GM18909 (cell line): Measurements from ENCODE around the gene KRT5.

Experiments
- ATAC-seq: cut with Tn5 transposase; IDR thresholded peaks from one replicate; pipeline ENCODE4 v1.9.1; 2021; ENCODE audit warnings: mild to moderate bottlenecking; ENCODE audit not compliant: unreplicated experiment, poor library complexity

Gene KRT5

DNA sequence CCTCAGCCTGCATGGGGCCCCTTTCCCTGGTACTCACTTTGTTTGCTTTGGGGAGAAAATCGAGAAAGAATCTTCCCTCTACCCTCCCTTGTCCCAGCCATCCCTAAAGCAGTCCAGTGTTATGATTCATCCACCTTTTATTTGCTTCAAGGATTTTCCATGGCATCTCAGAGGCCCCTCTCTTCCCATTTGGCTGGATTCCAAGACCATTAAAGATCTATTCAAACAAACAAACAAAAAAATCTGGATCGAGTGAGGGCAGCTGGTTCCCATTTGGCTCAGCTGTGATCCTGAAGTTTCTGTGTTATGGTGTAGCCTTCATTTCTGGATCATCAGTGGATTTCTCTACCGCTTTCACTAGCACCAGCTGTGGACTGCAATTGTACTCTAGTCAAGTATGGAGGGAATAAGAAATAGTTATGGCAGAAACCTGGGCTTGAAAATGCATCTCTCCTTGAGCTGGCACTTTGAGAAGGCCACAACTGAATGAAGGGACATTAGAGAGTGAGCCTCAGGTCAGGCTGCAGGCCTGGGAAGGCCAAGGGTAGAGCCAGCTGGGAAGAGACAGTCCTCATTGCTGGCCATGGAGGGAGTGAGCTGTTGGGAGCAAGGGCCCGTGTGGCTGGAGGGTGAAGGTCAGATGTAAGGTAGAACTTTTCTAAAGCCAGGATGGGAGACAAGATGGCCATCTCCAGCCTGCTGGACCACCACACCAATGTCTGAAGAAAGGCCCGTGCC is 19.1 kb upstream of the KRT5 start:
- no peak for ATAC-seq

- no peak for ATAC-seq
Measured at GRCh38 chr12:52537101-52537500, 16.9 kb upstream of the KRT5 start.

- no peak for ATAC-seq
Measured at GRCh38 chr12:52535574-52535973, 15.4 kb upstream of the KRT5 start.

DNA sequence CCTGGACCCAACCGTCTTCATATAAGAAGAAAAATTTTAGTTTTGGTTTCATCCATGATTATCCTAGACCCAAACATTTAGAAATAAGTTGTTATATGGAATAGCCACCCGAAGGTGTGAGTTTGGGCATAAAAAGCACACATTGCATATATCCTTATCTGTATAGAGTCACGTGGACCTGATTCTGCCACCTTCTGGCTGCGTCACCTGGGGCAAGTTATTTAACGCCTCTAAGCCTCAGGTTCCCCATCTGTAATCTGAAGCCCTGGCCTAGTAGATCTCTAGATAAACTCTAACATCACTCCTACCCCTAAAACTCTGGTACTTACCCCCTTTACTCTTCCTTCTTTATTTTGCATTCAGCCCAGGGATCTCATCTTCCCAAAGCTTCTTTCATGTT is 14.3 kb upstream of the KRT5 start:
- no peak for ATAC-seq

- no peak for ATAC-seq
Measured at GRCh38 chr12:52533686-52534470, 13.7 kb upstream of the KRT5 start.

- no peak for ATAC-seq
Measured at GRCh38 chr12:52532636-52533035, 12.4 kb upstream of the KRT5 start.

DNA sequence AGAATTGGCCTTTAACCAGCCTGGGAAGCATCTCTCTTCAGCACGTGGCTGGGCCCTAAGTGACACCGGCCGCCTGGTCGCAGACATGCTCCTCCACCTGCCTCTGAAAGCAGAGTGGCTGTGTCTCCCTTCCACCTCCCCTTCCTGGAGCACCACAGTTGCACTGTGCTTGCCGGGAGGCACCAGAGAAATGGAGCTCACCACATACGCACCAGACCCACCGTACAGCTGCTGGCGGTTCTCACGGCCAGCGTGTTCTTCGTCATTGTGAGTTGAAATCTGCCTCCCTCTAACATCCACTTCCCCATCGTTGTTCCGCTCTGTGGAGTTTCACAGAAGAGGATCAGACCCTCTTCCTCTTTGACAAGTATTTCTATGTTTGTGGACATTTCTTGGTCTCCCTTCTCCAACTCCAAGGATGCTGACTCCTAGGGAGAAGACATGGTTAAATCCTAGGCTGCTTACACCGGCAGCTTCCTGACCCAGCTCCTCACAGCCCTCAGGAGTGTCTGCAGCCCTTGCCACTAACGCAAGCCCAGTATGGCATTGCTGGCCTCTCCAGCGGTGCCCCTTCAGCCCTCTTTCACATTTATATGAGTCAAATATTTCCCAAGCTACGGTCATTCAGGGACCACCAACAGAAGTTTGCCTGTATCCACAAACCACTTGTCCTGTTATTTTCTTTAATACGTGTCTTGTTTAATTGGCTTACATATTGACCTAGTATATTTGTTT is 11.5 kb upstream of the KRT5 start:
- ATAC-seq, result no peak

DNA sequence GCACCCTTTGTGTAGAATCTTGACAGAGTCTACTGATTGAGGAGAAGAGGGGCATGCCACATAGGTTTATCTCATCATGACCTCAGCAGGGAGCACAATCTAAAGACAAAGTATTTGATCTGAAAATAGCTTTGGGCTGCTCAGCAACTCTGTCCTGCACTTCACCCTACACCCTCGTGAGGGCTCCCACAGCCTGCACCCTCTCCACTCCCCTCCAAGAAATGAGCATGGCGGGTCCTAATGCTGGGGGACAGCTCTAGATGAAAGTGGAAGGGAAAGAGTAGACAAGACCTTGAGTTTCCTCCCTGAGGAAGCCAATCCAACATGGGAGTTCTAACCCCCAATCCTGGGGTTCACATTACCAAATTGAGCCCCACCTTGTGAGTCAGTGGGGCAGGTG is 10.7 kb upstream of the KRT5 start:
- no peak for ATAC-seq

DNA sequence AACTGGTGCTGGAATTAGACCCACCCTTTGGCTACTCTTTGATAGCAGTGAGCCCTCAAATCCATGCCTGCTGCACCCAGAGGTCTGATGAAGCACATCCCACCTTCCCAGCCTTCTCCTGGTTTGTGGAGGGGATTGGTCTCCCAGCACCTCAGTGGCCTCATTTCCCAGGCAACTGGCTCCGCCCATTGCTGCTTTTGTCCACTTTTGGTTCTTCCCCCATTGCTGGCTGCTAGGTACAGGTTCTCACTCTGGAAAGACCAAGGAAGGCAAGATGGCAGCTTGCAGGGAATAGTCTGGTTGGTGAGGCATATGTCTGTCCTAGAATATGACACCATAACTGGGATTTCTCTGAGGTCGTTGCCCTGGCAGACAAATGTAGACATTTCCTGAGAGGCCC is 10.2 kb upstream of the KRT5 start:
- ATAC-seq, result no peak

GRCh38 chr12:52529846-52530245 is 9.7 kb upstream of the KRT5 start:
- ATAC-seq, result no peak

- ATAC-seq, result no peak
Measured at GRCh38 chr12:52529417-52529816, 9.2 kb upstream of the KRT5 start.

- no peak for ATAC-seq
Measured at GRCh38 chr12:52528641-52529143, 8.5 kb upstream of the KRT5 start.

- no peak for ATAC-seq
Measured at GRCh38 chr12:52527121-52527800, 7.1 kb upstream of the KRT5 start.

GRCh38 chr12:52526511-52526951 is 6.3 kb upstream of the KRT5 start:
- ATAC-seq, result no peak

DNA sequence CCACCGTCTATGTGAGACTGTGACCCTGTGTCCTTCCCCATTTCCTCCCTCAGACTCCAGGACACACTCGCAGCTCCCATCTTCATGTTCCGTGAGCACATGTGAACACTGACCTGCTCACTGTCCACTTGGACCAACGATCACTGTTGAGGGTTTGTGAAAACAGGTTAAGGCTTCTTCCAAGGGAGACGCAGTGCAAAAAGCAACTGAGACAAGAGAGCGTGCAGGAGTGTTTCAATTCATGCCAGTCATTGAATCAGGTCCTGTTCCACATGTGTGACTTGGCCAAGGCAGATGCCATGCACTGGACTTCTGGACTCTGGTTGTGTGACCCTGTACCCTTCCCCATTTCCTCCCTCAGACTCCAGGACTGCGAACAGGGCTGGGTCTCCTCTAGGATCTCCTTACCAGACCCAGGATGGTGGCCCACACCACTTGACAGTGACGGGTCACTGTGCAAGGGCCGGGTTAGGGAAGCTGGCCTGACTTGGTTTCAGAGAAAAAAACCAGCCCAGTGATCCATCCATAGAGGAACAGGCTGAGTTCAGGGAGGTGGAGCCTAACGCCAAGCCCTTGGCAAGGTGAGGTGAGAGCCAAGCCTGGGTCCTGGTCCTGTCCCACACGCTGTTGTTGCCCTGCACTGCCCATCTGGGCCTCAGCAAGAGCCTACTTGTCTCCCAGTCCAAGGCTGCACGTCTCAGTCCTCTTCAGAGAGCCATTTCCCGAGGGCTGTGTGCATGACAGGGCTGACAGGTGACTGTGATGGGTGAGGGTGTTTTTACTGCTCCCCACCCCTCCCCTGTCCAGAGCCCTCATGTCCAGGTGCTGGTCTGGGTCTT is 5.7 kb upstream of the KRT5 start:
- ATAC-seq, result no peak

DNA sequence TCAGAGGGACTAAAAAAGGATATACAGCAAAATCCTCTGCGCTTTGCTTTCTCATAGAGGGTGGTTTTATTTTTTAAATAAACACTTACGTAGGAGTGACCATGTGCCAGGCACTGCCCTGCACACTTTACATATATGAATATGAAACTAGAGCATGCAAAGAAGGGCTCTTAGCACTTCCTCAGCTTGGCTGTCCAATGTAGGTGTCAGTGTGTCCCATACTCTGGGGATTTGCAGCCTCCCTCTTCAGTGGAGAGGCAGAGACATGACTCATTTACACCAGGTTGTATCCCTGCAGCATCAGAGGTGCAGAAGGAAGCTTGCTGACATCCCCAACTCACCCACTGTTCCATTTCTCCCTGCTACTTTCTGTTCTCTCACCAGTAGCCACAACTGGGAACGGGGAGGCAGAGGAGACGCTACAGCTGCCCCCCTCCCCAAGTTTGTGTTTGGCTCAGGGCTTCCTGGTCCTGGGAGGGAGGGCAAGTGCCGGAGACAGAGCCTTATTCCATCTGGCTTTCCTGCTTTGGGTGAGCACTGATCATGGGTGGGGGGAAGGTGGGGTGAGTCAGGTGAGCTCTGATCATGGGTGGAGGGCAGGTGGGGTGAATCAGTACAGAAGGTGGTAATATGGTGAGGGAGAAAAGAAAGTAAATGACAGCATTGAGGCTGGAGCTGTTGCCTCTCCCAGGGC is 4.9 kb upstream of the KRT5 start:
- ATAC-seq, result no peak

DNA sequence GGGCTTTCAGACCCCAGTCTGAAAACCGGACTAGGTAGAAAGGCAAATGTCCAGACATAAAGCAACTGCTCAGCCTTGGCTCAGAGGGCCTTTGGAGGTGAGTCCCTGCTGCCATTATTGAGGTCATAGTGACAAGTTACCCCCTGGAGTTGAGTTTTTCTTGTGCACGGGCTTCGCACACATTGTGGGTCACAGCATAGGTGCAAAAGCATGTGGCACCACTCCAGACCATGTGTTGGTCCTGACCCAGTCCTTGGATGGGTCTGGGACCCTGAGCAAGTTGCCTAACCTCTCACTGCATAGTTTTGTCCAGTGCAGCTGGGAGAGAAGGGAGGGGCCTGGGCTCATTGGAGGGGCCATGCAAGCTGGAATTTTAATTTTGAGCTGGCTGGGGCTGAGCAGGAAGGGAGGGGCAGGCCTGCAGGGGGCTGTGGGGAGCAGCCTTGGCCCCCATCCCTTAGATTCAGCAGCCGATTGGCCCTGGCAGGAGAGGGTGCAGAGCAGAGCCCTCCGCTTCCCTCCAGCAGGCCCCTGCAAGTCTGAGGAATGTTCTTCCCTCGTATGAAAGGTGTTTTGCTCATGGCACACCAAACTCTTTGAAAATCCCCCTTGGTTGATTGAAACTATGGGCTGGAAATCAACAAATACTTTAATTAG is 4.2 kb upstream of the KRT5 start:
- ATAC-seq, result no peak

GRCh38 chr12:52523824-52524223 is 3.6 kb upstream of the KRT5 start:
- no peak for ATAC-seq
